Endothelial cell (in vitro differentiated cells): Measurements from ENCODE around the gene PMM2. TPM values are rescaled to one million over a fixed set of nuclear protein-coding genes. Genes with fewer than 3 reads are reported as not detected.

Source experiments
- DNase-seq: peaks from one replicate; pipeline ENCODE4 v3.0.0; 2021; ENCODE audit warnings: low spot score
- H3K27ac Mint-ChIP-seq: one replicate; pipeline ENCODE4 v1.8.0; 2021; ENCODE audit warnings: mixed read lengths, inconsistent platforms; ENCODE audit not compliant: unreplicated experiment
- H3K27me3 Mint-ChIP-seq: one replicate; pipeline ENCODE4 v1.8.0; 2021; ENCODE audit warnings: mild to moderate bottlenecking, moderate library complexity, mixed read lengths, inconsistent platforms; ENCODE audit not compliant: unreplicated experiment
- H3K36me3 Mint-ChIP-seq: one replicate; pipeline ENCODE4 v1.8.0; 2021; ENCODE audit warnings: mild to moderate bottlenecking, low read depth, mixed read lengths, inconsistent platforms; ENCODE audit not compliant: unreplicated experiment
- H3K4me1 Mint-ChIP-seq: one replicate; pipeline ENCODE4 v1.8.0; 2021; ENCODE audit warnings: mild to moderate bottlenecking, mixed read lengths, inconsistent platforms; ENCODE audit not compliant: unreplicated experiment
- H3K4me3 Mint-ChIP-seq: one replicate; pipeline ENCODE4 v1.8.0; 2021; ENCODE audit warnings: mild to moderate bottlenecking, mixed read lengths, inconsistent platforms; ENCODE audit not compliant: unreplicated experiment
- H3K9me3 Mint-ChIP-seq: one replicate; pipeline ENCODE4 v1.8.0; 2021; ENCODE audit warnings: mixed read lengths, inconsistent platforms; ENCODE audit not compliant: unreplicated experiment
- CTCF ChIP-seq: fragments of 200-600 bp; sonication (generic); IDR thresholded peaks from one replicate; pipeline ENCODE4 v1.5.0; 2021; ENCODE audit warnings: antibody characterized with exemption; ENCODE audit not compliant: unreplicated experiment
- total RNA-seq: library from RNA; stranded (reverse); fragmentation: NEBNext Ultra II Directional; extraction: Animal tissue kit (Norgen Biotek cat#: 25700); gene quantifications from one replicate; pipeline ENCODE4 v1.2.1, GENCODE V29; 2021; ENCODE audit not compliant: unreplicated experiment

PMM2 gene
- total RNA-seq, 1 donor from 2014 or later: 19.3 TPM

GRCh38 chr16:8788578-8789172 is 9.0 kb upstream of the PMM2 start:
- peaks cover 3% of the 10 kb centered on the region for H3K27me3 Mint-ChIP-seq
- H3K27ac Mint-ChIP-seq: no peak overlapping the region
- H3K36me3 Mint-ChIP-seq: no peaks in the 10 kb centered on the region
- no peak overlapping the region for H3K4me3 Mint-ChIP-seq
- DNase-seq: no peak
- no peaks in the 10 kb centered on the region for H3K9me3 Mint-ChIP-seq
- TF ChIP-seq CTCF: no peak
- H3K4me1 Mint-ChIP-seq: peaks cover 4% of the 10 kb centered on the region

- Mint-ChIP-seq H3K36me3 (no peaks in the 10 kb centered on the region), H3K27me3 (peaks cover 2% of the 10 kb centered on the region), H3K4me1 (peaks cover 19% of the 10 kb centered on the region), H3K27ac (no peak overlapping the region), H3K9me3 (no peaks in the 10 kb centered on the region), H3K4me3 (no peak overlapping the region)
- no peak for DNase-seq
- TF ChIP-seq CTCF: no peak
Observed at GRCh38 chr16:8795091-8795490, 2.5 kb upstream of the PMM2 start.

DNA sequence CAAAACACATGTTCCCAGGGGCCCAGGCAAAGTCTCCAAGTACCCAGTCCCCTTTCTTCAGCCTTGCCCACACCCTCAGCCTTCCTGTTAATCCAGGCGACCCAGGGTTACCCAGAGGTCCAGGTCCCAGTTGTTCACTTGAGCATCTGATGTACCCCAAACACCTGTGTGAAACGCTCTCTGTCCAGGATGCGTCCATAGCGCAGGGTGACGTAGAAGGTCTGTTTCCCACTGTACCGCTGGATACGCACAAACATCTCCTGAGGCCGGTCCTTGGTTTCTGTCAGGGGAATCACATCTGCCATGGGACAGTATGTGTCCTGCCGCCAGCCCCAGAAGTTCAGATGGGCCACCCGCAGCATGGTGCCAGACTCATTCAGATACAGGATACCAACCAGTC is 1.8 kb upstream of the PMM2 start:
- TF ChIP-seq CTCF: no peak
- Mint-ChIP-seq H3K4me3 (peak overlapping the region; percentile 13), H3K4me1 (peaks cover 19% of the 10 kb centered on the region), H3K36me3 (no peaks in the 10 kb centered on the region), H3K27me3 (peaks cover 2% of the 10 kb centered on the region), H3K9me3 (no peaks in the 10 kb centered on the region), H3K27ac (no peak overlapping the region)
- DNase-seq: no peak

DNA sequence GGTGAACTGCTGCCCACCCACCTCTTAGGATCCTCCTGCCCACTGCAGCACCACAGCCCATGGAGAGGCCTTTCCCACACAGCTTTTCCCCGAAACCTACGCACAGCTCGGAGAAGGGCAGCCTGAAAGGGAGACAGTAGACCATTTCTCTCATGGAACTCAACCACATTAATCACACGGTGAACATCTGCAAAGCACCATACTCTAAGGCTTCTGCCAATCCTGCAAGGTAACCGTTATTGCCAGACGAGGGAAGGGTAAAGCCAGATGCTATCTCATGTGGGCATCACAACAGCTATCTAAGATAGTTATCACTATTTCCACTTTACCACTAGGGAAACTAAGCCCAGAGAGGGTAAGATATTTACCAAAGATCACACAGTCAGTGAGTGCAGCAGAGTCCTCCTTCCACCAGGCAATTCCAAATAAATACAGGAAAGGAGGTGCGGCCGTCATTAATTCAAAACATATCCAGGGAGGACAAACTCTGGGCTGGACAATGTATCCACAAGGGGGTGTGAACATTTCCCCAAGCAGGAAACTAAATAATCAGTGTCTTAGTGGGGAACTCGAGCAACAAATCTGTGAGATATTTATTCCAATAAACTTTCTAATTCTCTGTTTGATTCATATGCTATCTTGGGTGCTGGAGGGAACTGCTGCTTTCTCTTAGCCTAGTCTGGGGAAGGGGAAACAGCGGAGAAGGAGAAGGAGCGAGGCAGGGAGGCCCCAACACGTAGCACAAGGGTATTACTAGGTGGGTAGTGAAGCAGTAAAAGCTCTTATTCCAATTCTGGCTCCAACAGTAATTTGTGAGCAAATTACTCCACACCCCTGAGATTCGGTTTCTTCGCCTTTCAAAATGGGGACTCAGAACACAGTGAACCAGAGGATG is 923 bp upstream of the PMM2 start:
- Mint-ChIP-seq H3K4me1 (peaks cover 19% of the 10 kb centered on the region), H3K27ac (peak overlapping the region; percentile 92), H3K36me3 (no peaks in the 10 kb centered on the region), H3K9me3 (no peaks in the 10 kb centered on the region), H3K4me3 (peak overlapping the region; percentile 97), H3K27me3 (peaks cover 2% of the 10 kb centered on the region)
- no peak for DNase-seq
- no peak for TF ChIP-seq CTCF

- no peak for TF ChIP-seq CTCF
- Mint-ChIP-seq H3K9me3 (no peaks in the 10 kb centered on the region), H3K4me3 (peak overlapping the region; percentile 97), H3K27me3 (peaks cover 2% of the 10 kb centered on the region), H3K36me3 (peaks cover 5% of the 10 kb centered on the region), H3K4me1 (peaks cover 19% of the 10 kb centered on the region), H3K27ac (no peak overlapping the region)
- DNase-seq: no peak
Observed at GRCh38 chr16:8798174-8798527, 512 bp downstream of the PMM2 start.
